Upper lobe of left lung (tissue), 6 donors: Measurements from ENCODE around the gene MPRIP. TPM values are rescaled to one million over a fixed set of nuclear protein-coding genes. Genes with fewer than 3 reads are reported as not detected.

Experiments
- ATAC-seq, 2 donors: fragments of 200-7000 bp; cut with Tn5 transposase; one replicate each; pipeline ENCODE4 v1.9.1; 2022; ENCODE audit warnings: mild to moderate bottlenecking in 2 of 2, moderate library complexity in 2 of 2; ENCODE audit not compliant: low FRiP score in 2 of 2
- DNase-seq, 2 donors: peaks; one replicate each; pipeline ENCODE4 v3.0.0-alpha.2; 2019 to 2020
- H3K27ac ChIP-seq, 4 donors: fragments of 200-600 bp; sonication (generic); one replicate each; pipeline ENCODE4 v1.5.1; 2016 to 2019
- H3K27me3 ChIP-seq, 4 donors: fragments of 200-600 bp; sonication (generic); one replicate each; pipeline ENCODE4 v1.5.1; 2017 to 2019
- H3K36me3 ChIP-seq, 4 donors: fragments of 200-600 bp; sonication (generic); one replicate each; pipeline ENCODE4 v1.5.1; 2016 to 2019
- H3K4me1 ChIP-seq, 4 donors: fragments of 200-600 bp; sonication (generic); one replicate each; pipeline ENCODE4 v1.5.1; 2018 to 2019
- H3K4me3 ChIP-seq, 4 donors: fragments of 200-600 bp; sonication (generic); one replicate each; pipeline ENCODE4 v1.5.1; 2017 to 2019; ENCODE audit warnings: mild to moderate bottlenecking in 2 of 4, moderate library complexity in 1 of 4
- H3K9me3 ChIP-seq, 4 donors: fragments of 200-600 bp; sonication (generic); one replicate each; pipeline ENCODE4 v1.5.1; 2018 to 2019
- EP300 ChIP-seq, 4 donors: sonication (generic); formaldehyde crosslinking; IDR thresholded peaks; one replicate each; pipeline ENCODE4 v1.5.1; 2017; ENCODE audit warnings: antibody characterized with exemption in 4 of 4, control low read depth in 2 of 4
- POLR2A ChIP-seq, 4 donors: fragments of 450-650 bp; IDR thresholded peaks; one replicate each; pipeline ENCODE4 v1.5.1; 2016 to 2017; ENCODE audit warnings: antibody characterized with exemption in 4 of 4, mild to moderate bottlenecking in 2 of 4
- POLR2AphosphoS5 ChIP-seq, 2 donors: sonication (generic); formaldehyde crosslinking; IDR thresholded peaks; one replicate each; pipeline ENCODE4 v1.5.1; 2017; ENCODE audit warnings: antibody characterized with exemption in 2 of 2
- WGBS, 2 donors: methylation state at CpG; one replicate each; pipeline ENCODE4 v1.1.5; 2017 to 2018; 5-methylcytosine and 5-hydroxymethylcytosine counted together
- total RNA-seq, 6 donors: library from RNA; depleted of rRNA in 4 of 6; stranded (reverse); fragments of >200 nt in 4 of 6; gene quantifications; one replicate each; pipeline versions ENCODE4 v1.1.0 to v1.2.1, GENCODE V29; 2016 to 2021
- TF ChIP-seq, protein P1 (sequence below), 6 experiments: fragments of 450-650 bp in 4 of 6; fragments of 200-600 bp in 2 of 6; sonication (generic) in 2 of 6; IDR thresholded peaks; one replicate each; pipeline ENCODE4 v1.5.1; 2016 to 2019; ENCODE audit warnings: antibody characterized with exemption in 6 of 6
- donor health status: DM: no; HTN: no; CAD: no; lungs with moderate emphysema.
- donor health status: DM: no; HTN: yes; CAD: no; lungs with severe emphysema.

The MPRIP gene
- total RNA-seq, 6 donors from 2014 or later: 201 to 380 (median 285) TPM

DNA sequence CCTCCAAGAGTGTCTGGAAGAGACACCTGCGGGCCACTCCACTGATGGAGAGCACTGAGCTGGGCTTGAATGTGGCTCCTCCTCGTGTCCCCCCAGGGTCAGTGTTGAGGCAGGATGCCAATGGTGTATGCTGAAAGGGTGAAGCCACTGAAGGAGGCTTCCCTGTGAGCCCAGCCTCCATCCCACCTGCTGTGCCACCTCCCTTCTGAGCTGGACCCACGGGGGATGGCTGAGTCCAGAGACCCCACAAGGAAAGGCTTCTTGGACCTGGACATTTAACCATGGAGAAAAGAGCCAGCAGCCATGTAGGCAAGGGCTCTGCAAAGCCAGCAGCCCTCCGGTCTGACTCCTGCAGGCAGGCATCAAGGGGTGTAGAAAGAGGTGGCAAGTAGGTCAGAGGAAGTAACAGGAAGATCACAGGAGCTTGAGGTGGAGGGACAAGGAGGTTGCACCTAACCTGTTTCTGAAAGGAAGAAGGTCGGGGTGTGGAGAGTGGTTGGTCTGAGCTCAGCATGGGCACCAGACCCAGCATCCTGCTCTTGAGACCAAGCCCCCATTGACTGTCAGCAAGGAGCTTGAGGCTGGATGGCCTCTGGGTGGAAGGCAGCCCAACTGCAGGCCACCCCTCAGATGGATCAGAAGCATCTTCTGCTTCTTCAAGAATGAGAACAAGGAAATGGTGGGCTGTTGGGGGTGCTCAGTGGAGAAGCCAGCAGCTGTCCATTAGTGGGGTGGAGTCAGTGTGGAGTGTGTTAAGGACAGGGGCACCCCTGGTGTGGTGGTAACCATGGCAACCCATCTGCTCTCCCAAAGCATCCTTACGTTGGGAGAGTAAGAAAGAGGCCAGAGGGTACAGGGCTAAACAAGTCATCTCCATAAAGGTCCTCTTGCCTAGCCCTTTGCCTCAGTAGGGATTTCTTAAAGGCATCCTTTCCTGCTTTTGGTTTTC is 83.2 kb downstream of the MPRIP start:
- peak overlapping the region; percentile 2 to 57 (median 27) for H3K27ac ChIP-seq
- ATAC-seq: no peak
- DNase-seq: no peak
- 80 to 84% methylated on average over 4 to 6 of the region's 6 CpGs for WGBS, 2 donors
- H3K27me3 ChIP-seq: no peaks in the 10 kb centered on the region
- H3K4me1 ChIP-seq: peaks cover 32 to 69% (median 52%) of the 10 kb centered on the region in 4 donors
- no peaks in the 10 kb centered on the region for H3K9me3 ChIP-seq
- H3K36me3 ChIP-seq: peaks cover 0 to 28% (median 14%) of the 10 kb centered on the region in 4 donors
- TF ChIP-seq EP300 (IDR thresholded peaks at IDR 0.05) (no peak), POLR2AphosphoS5 (IDR thresholded peaks at IDR 0.05) (no peak), POLR2A (IDR thresholded peaks at IDR 0.05) (no peak)
- TF ChIP-seq, protein P1, sequence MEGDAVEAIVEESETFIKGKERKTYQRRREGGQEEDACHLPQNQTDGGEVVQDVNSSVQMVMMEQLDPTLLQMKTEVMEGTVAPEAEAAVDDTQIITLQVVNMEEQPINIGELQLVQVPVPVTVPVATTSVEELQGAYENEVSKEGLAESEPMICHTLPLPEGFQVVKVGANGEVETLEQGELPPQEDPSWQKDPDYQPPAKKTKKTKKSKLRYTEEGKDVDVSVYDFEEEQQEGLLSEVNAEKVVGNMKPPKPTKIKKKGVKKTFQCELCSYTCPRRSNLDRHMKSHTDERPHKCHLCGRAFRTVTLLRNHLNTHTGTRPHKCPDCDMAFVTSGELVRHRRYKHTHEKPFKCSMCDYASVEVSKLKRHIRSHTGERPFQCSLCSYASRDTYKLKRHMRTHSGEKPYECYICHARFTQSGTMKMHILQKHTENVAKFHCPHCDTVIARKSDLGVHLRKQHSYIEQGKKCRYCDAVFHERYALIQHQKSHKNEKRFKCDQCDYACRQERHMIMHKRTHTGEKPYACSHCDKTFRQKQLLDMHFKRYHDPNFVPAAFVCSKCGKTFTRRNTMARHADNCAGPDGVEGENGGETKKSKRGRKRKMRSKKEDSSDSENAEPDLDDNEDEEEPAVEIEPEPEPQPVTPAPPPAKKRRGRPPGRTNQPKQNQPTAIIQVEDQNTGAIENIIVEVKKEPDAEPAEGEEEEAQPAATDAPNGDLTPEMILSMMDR (IDR thresholded peaks at IDR 0.05): no peak
- no peak overlapping the region for H3K4me3 ChIP-seq

DNA sequence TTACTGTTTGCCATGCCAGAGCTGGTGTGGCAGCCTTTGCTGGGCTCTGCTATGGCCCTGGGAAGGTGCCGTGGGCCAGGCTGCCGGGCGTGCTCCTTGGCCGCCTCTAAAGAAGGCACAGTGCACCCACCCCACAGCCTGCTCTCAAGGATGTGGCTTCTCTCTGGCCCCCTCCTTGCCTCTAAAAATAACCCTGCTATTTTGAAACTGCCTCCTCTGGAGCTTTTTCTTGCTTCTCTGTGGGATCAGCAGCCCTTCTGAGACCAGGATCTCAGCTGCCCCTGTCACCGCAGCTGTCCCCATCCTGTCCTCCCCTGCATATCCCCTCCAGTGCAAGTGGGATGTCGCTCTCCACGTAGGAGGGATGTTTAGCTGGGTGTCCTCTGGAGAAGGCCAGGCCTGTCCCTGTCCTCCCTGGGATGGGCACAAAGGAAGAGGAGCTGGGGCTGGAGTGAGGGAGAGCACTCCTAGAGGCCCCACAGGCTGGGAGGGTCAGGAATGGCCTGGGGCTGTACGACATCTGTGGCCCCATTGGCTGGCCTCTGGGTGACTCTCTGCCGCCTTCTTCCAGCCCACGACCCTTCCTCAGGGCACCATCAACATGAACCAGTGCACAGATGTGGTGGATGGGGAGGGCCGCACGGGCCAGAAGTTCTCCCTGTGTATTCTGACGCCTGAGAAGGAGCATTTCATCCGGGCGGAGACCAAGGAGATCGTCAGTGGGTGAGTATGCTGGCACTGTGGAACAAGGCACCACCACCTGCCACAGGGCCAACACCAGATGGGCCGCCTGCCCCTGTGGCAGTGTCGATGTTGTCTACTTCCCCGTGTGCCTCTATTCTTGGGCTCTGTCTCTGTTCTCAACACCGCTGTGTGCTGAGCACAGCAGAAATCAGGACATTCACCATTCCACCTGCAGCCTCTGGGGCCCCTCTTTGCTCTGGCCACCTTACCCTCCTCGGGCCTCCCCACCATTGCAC is 84.2 kb downstream of the MPRIP start:
- DNase-seq (no peak), ATAC-seq (no peak)
- Histone ChIP-seq H3K9me3 (no peaks in the 10 kb centered on the region), H3K27me3 (no peaks in the 10 kb centered on the region), H3K36me3 (peaks cover 0 to 38% (median 22%) of the 10 kb centered on the region in 4 donors), H3K27ac (peak overlapping the region; percentile 2 to 59 (median 48)), H3K4me3 (no peak overlapping the region), H3K4me1 (peaks cover 28 to 59% (median 42%) of the 10 kb centered on the region in 4 donors)
- TF ChIP-seq EP300 (IDR thresholded peaks at IDR 0.05) (no peak), POLR2A (IDR thresholded peaks at IDR 0.05) (no peak), POLR2AphosphoS5 (IDR thresholded peaks at IDR 0.05) (no peak)
- TF ChIP-seq, protein P1 (IDR thresholded peaks at IDR 0.05): no peak
- WGBS, 2 donors: 73 to 80% methylated on average over 18 to 21 of the region's 21 CpGs

DNA sequence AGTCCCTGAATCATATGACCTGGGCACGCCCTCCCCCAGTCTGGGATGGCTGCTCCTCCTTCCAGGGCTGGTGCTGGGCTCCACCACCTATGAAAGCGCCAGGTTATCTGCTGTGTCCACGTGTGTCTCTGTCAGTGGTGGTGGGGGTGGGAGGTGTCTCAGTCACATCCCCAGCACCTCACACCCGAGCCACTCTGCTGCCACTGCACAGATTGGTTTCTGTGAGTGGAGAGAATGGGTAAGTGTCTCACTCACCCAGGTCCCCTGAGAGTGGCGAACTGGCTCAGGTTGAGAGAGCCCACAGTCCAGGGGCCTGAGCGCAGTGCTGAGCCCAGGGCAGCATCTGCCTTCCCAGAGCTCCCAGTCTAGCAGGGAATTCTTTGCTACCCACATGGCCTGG is 84.9 kb downstream of the MPRIP start:
- Histone ChIP-seq H3K27ac (peak overlapping the region in 3 of 4 donors; percentile 40 to 59 (median 57)), H3K36me3 (peaks cover 0 to 45% (median 30%) of the 10 kb centered on the region in 4 donors), H3K4me3 (no peak overlapping the region), H3K27me3 (no peaks in the 10 kb centered on the region), H3K9me3 (no peaks in the 10 kb centered on the region), H3K4me1 (peaks cover 28 to 54% (median 40%) of the 10 kb centered on the region in 4 donors)
- ATAC-seq (peak in 1 of 2 donors; percentile 1), DNase-seq (no peak)
- TF ChIP-seq, protein P1 (IDR thresholded peaks at IDR 0.05): no peak
- TF ChIP-seq EP300 (IDR thresholded peaks at IDR 0.05): no peak
- WGBS, 2 donors: 88 to 90% methylated on average over 6 of the region's 6 CpGs

DNA sequence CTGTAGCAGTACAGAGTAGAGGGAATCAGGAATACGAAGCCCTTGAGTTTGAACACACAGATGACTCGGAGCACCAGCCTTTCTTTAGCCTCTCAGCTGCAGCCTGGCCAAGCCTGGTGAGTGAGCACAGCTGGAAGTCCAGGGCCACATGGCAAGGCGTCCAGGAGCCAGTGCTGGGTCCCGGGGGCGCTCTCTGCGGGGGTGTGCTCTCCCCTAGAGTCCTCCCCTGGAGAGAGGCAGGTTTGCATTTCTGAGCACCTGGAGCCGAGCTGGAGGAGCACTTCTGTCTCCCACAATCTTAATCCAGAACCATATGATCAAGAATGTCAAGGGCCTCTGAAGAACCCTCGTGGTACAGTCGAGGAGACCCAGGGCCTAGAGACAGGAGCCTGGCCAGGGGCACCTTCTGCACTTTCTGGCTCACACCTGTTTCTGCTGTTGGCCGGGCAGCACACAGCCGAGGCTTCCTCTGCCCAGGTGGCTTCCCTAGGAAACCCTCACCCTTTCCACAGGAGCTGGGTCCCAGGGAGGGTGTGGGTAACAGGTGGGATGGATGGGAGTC is 85.6 kb downstream of the MPRIP start:
- Histone ChIP-seq H3K9me3 (no peaks in the 10 kb centered on the region), H3K27ac (peak overlapping the region in 2 of 4 donors; percentile 57 to 59), H3K4me1 (peaks cover 28 to 53% (median 40%) of the 10 kb centered on the region in 4 donors), H3K4me3 (no peak overlapping the region), H3K27me3 (no peaks in the 10 kb centered on the region), H3K36me3 (peaks cover 0 to 52% (median 36%) of the 10 kb centered on the region in 4 donors)
- DNase-seq (peak in 1 of 2 donors; percentile 73), ATAC-seq (peak; percentile 13 to 35)
- 77 to 79% methylated on average over 4 to 11 of the region's 11 CpGs for WGBS, 2 donors
- TF ChIP-seq POLR2A (IDR thresholded peaks at IDR 0.05) (no peak), POLR2AphosphoS5 (IDR thresholded peaks at IDR 0.05) (no peak)
